Measurements from ENCODE around the gene PAFAH1B2. TPM values are rescaled to one million over a fixed set of nuclear protein-coding genes. Genes with fewer than 3 reads are reported as not detected.
"Not testable (repeated sequence)": the region's sequence is repeated elsewhere in the genome, so short reads cannot be mapped to it uniquely, and the experiment has no call there.

The PAFAH1B2 gene
- polyA plus RNA-seq, 1 donor from 2014 or later = 85.9 TPM

GRCh38 chr11:117127171-117127901, 16.8 kb upstream of the PAFAH1B2 start:
- no peaks in the 10 kb centered on the region for H3K79me2 ChIP-seq (replicated peaks; ENCODE audit: insufficient read depth, low read length)
- H3F3A ChIP-seq (ENCODE audit: insufficient read depth, low read length, poor library complexity, severe bottlenecking) = no peaks in the 10 kb centered on the region
- no peak overlapping the region for H3K27ac ChIP-seq (ENCODE audit: low read length)
- no peaks in the 10 kb centered on the region for H4K20me1 ChIP-seq (ENCODE audit: insufficient read depth)
- no peak overlapping the region for H3K4me3 ChIP-seq (ENCODE audit: low read length)
- no peak overlapping the region for H2AFZ ChIP-seq (ENCODE audit: low read depth, low read length)
- H3K27me3 ChIP-seq (ENCODE audit: insufficient read depth, low read depth, low read length) = no peaks in the 10 kb centered on the region
- H3K4me2 ChIP-seq (ENCODE audit: low read length) = no peak overlapping the region
- H3K36me3 ChIP-seq (ENCODE audit: insufficient read depth, low read length) = no peaks in the 10 kb centered on the region
- no peak overlapping the region for H3K9ac ChIP-seq (ENCODE audit: low read length)
- H3K9me2 ChIP-seq (ENCODE audit: insufficient read depth, low read length) = no peaks in the 10 kb centered on the region
- H3K9me3 ChIP-seq (ENCODE audit: low read length) = no peaks in the 10 kb centered on the region
- TF ChIP-seq CTCF (IDR thresholded peaks at IDR 0.05; ENCODE audit: poor library complexity, severe bottlenecking) (no peak), MXI1 (conservative IDR thresholded peaks at IDR 0.05; ENCODE audit: poor library complexity, severe bottlenecking) (no peak), REST (IDR thresholded peaks at IDR 0.05; ENCODE audit: borderline replicate concordance) (no peak)

GRCh38 chr11:117128289-117128688, 15.8 kb upstream of the PAFAH1B2 start:
- Histone ChIP-seq H3K27me3 (ENCODE audit: insufficient read depth, low read depth, low read length) (no peaks in the 10 kb centered on the region), H3K4me3 (ENCODE audit: low read length) (no peak overlapping the region), H3K9me2 (ENCODE audit: insufficient read depth, low read length) (no peaks in the 10 kb centered on the region), H3K9me3 (ENCODE audit: low read length) (no peaks in the 10 kb centered on the region), H3K9ac (ENCODE audit: low read length) (no peak overlapping the region), H2AFZ (ENCODE audit: low read depth, low read length) (no peak overlapping the region), H3K36me3 (ENCODE audit: insufficient read depth, low read length) (no peaks in the 10 kb centered on the region), H4K20me1 (ENCODE audit: insufficient read depth) (no peaks in the 10 kb centered on the region), H3K4me2 (ENCODE audit: low read length) (no peak overlapping the region), H3K79me2 (replicated peaks; ENCODE audit: insufficient read depth, low read length) (no peaks in the 10 kb centered on the region), H3F3A (ENCODE audit: insufficient read depth, low read length, poor library complexity, severe bottlenecking) (no peaks in the 10 kb centered on the region), H3K27ac (ENCODE audit: low read length) (no peak overlapping the region)
- TF ChIP-seq CTCF (IDR thresholded peaks at IDR 0.05; ENCODE audit: poor library complexity, severe bottlenecking) (no peak), POLR2AphosphoS5 (IDR thresholded peaks at IDR 0.05) (no peak), REST (IDR thresholded peaks at IDR 0.05; ENCODE audit: borderline replicate concordance) (no peak), MXI1 (conservative IDR thresholded peaks at IDR 0.05; ENCODE audit: poor library complexity, severe bottlenecking) (no peak), EZH2 (IDR thresholded peaks at IDR 0.05; ENCODE audit: borderline replicate concordance, insufficient read depth, low read length, poor library complexity, severe bottlenecking) (no peak), EP300 (conservative IDR thresholded peaks at IDR 0.05; ENCODE audit: poor library complexity, severe bottlenecking) (no peak), SMC3 (conservative IDR thresholded peaks at IDR 0.05; ENCODE audit: poor library complexity) (no peak), TAF1 (IDR thresholded peaks at IDR 0.05; ENCODE audit: low read depth) (no peak), RAD21 (conservative IDR thresholded peaks at IDR 0.05) (no peak)

GRCh38 chr11:117130396-117130795, 13.7 kb upstream of the PAFAH1B2 start:
- not testable (repeated sequence) for H3K27me3 ChIP-seq (ENCODE audit: insufficient read depth, low read depth, low read length); H3K4me2 ChIP-seq (ENCODE audit: low read length); H3K9me3 ChIP-seq (ENCODE audit: low read length); H3K4me3 ChIP-seq (ENCODE audit: low read length); H2AFZ ChIP-seq (ENCODE audit: low read depth, low read length); H3K9ac ChIP-seq (ENCODE audit: low read length); H3K36me3 ChIP-seq (ENCODE audit: insufficient read depth, low read length); H3K9me2 ChIP-seq (ENCODE audit: insufficient read depth, low read length); H4K20me1 ChIP-seq (ENCODE audit: insufficient read depth); H3F3A ChIP-seq (ENCODE audit: insufficient read depth, low read length, poor library complexity, severe bottlenecking); H3K79me2 ChIP-seq (replicated peaks; ENCODE audit: insufficient read depth, low read length); H3K27ac ChIP-seq (ENCODE audit: low read length)
